Fibroblast of mammary gland (primary cell): Measurements from ENCODE around the gene PTH2R.
A peak's percentile ranks its signal among the peaks of the same experiment; 100 is the strongest.
"Not testable (repeated sequence)": the region's sequence is repeated elsewhere in the genome, so short reads cannot be mapped to it uniquely, and the experiment has no call there.

Experiments
- DNase-seq: peaks from one replicate; pipeline ENCODE4 v3.0.0-alpha.2; 2010; ENCODE audit warnings: low read depth
- H3K4me3 ChIP-seq: 2 replicates; pipeline ENCODE4 v1.5.1; 2011; ENCODE audit warnings: low read depth, mild to moderate bottlenecking, low read length, moderate library complexity; ENCODE audit not compliant: control insufficient read depth
- CTCF ChIP-seq: conservative IDR thresholded peaks from 2 replicates; pipeline ENCODE4 v1.5.1; 2011; ENCODE audit warnings: low read depth, low read length, inconsistent platforms; ENCODE audit not compliant: control insufficient read depth, insufficient read depth

The PTH2R gene

GRCh38 chr2:208464205-208464604 is 57.6 kb downstream of the PTH2R start:
- no peak for DNase-seq
- H3K4me3 ChIP-seq, result no peak overlapping the region

GRCh38 chr2:208466151-208466919 is 59.7 kb downstream of the PTH2R start:
- DNase-seq, result peak; percentile 27
- H3K4me3 ChIP-seq, result no peak overlapping the region
- peak; percentile 54 for TF ChIP-seq CTCF

More at GRCh38 chr2:208464205-208464604, 57.6 kb downstream of the PTH2R start:
- no peak for TF ChIP-seq CTCF

DNA sequence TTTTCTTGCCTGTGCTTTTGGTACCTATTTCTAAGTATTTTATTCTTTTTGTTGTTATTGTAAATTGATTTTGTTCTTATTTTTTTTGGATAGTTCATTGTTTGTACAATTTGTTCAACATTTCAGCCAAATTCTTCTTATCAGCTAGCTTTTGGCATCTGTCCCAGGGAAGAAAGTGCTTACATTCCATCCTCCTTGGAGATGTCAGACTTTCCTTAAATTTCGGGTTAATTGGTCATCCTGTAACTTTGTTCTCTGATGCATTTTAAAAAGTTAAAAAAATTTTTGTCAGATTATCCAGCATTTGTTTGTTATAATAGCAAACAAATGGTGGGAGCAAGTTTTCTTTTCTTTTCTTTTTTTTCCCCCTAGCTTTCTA is 60.3 kb downstream of the PTH2R start:
- no peak overlapping the region for H3K4me3 ChIP-seq
- no peak for DNase-seq
- no peak for TF ChIP-seq CTCF

- TF ChIP-seq CTCF, result no peak
- DNase-seq, result no peak
- no peak overlapping the region for H3K4me3 ChIP-seq
Observed at GRCh38 chr2:208467564-208467963, 61.0 kb downstream of the PTH2R start.

DNA sequence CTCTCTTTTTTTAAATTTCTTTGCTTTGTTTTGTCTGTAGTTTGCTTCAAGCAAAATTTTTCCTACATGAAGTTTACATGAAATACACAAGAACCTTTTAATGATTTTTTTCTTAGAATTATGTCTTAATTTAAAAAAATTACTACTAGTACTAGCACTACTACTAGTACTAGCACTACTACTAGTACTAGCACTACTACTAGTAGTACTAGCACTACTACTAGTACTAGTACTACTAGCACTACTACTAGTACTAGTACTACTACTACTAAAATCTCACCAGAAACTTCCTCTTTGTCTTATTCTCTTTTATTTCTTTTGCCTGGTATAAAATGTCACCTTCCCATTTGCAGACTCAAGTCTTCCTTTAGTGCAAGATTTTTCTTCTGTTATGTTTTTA is 71.1 kb downstream of the PTH2R start:
- no peak for DNase-seq
- no peak for TF ChIP-seq CTCF
- H3K4me3 ChIP-seq, result no peak overlapping the region

GRCh38 chr2:208479342-208479741 is 72.8 kb downstream of the PTH2R start:
- TF ChIP-seq CTCF, result no peak
- no peak for DNase-seq

DNA sequence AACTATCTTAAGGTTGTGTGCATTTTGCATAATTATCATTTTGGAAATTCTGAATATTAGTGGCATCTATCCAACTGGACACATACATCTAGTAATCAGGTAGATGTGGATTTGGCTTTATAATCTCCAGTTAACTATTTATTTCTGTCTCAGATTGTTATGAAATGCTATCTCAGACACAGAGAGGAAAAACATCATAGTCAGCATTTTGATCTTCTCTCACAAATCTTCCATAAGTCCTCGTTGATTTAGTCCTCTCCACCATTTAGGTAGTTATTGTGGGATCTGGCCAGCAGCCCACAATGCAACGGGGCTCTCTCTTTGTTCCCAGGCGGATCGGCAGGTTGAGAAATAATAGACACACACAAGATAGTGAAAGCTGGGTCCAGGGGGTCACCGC is 75.4 kb downstream of the PTH2R start:
- H3K4me3 ChIP-seq, DNase-seq: not testable (repeated sequence)

More at GRCh38 chr2:208479342-208479741, 72.8 kb downstream of the PTH2R start:
- H3K4me3 ChIP-seq, result no peak overlapping the region

DNA sequence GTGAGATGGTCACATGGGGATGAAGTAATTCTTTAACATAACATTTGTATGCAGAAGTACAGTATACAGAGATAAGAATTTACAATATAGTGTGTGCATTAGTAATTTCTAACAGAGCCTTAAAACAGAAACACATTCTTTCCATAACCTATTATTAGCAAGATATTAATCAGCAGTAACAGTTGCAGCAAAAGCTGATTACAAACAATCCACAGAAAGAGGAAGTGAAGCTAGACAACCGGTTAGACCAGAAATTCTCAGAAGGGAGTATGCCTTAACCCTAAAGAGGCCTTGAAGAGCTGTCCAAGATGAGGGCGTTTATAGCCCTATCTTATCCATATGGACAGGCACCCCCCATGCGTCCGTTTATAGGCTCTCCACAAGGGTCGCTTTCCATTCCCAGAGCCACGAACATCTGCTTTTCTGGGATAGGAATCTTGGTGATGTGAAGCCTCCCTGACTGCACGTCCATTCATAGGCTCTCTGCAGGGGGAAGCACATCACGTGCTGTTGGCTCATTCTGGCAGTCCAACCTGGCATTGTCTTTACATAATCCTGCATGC is 75.9 kb downstream of the PTH2R start:
- H3K4me3 ChIP-seq, DNase-seq: not testable (repeated sequence)
